Measurements from ENCODE around the gene CGRRF1.

CGRRF1 gene

DNA sequence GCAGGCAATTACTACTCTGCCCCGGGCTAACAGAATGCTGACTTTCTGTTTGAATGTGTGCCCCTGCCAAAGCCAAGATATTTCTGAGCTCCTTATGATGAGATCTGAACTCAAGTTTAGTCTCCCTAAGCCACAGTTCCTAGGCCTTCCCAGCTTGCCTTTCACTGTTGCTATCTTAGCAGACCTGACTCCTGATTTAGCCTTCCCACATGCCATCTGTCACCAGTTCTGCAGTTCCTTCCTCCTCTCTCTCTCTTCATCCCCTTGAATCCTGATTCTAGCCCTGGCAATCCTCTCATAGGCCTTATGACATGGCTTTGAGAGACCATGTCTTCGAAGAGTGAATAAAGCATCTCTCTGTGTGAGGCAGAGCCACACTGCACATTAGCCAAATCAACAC is 44.7 kb downstream of the CGRRF1 start:
- Histone ChIP-seq H3K9me3 (ENCODE audit: control insufficient read depth, insufficient read depth, low read length) (no peaks in the 10 kb centered on the region), H3F3A (ENCODE audit: control insufficient read depth, insufficient read depth) (no peaks in the 10 kb centered on the region), H3K27me3 (ENCODE audit: control insufficient read depth, low read length) (no peaks in the 10 kb centered on the region), H3K36me3 (ENCODE audit: control insufficient read depth, low read length) (no peaks in the 10 kb centered on the region), H3K4me2 (ENCODE audit: low read length) (no peak overlapping the region), H3K4me1 (ENCODE audit: control insufficient read depth, low read length) (peaks cover 12% of the 10 kb centered on the region), H4K20me1 (ENCODE audit: control insufficient read depth, insufficient read depth, low read depth, low read length) (no peaks in the 10 kb centered on the region), H3K27ac (ENCODE audit: low read depth, low read length) (no peak overlapping the region), H3K79me2 (ENCODE audit: control insufficient read depth, low read length) (no peaks in the 10 kb centered on the region), H3K4me3 (ENCODE audit: low read length) (no peak overlapping the region), H3K9me2 (replicated peaks; ENCODE audit: control insufficient read depth, low read length) (no peaks in the 10 kb centered on the region)
- no peak for TF ChIP-seq CTCF (IDR thresholded peaks at IDR 0.05; ENCODE audit: low read depth, low read length, poor library complexity, severe bottlenecking)
- no peak for TF ChIP-seq EZH2phosphoT487 (IDR thresholded peaks at IDR 0.05; ENCODE audit: borderline replicate concordance, low read length)

GRCh38 chr14:54555651-54556050 is 45.9 kb downstream of the CGRRF1 start:
- H4K20me1 ChIP-seq (ENCODE audit: control insufficient read depth, insufficient read depth, low read depth, low read length) = no peaks in the 10 kb centered on the region
- H3K36me3 ChIP-seq (ENCODE audit: control insufficient read depth, low read length) = no peaks in the 10 kb centered on the region
- H3K79me2 ChIP-seq (ENCODE audit: control insufficient read depth, low read length) = no peaks in the 10 kb centered on the region
- peaks cover 5% of the 10 kb centered on the region for H3K4me1 ChIP-seq (ENCODE audit: control insufficient read depth, low read length)
- no peak overlapping the region for H3K4me2 ChIP-seq (ENCODE audit: low read length)
- H3F3A ChIP-seq (ENCODE audit: control insufficient read depth, insufficient read depth) = no peaks in the 10 kb centered on the region
- no peaks in the 10 kb centered on the region for H3K9me3 ChIP-seq (ENCODE audit: control insufficient read depth, insufficient read depth, low read length)
- H3K27me3 ChIP-seq (ENCODE audit: control insufficient read depth, low read length) = no peaks in the 10 kb centered on the region
- TF ChIP-seq EZH2phosphoT487 (IDR thresholded peaks at IDR 0.05; ENCODE audit: borderline replicate concordance, low read length) (no peak), CTCF (IDR thresholded peaks at IDR 0.05; ENCODE audit: low read depth, low read length, poor library complexity, severe bottlenecking) (no peak)
- no peaks in the 10 kb centered on the region for H3K9me2 ChIP-seq (replicated peaks; ENCODE audit: control insufficient read depth, low read length)
- H3K4me3 ChIP-seq (ENCODE audit: low read length) = no peak overlapping the region
- H3K27ac ChIP-seq (ENCODE audit: low read depth, low read length) = no peak overlapping the region

GRCh38 chr14:54556535-54556934 is 46.8 kb downstream of the CGRRF1 start:
- no peaks in the 10 kb centered on the region for H3K9me2 ChIP-seq (replicated peaks; ENCODE audit: control insufficient read depth, low read length)
- no peak overlapping the region for H3K4me2 ChIP-seq (ENCODE audit: low read length)
- no peaks in the 10 kb centered on the region for H3F3A ChIP-seq (ENCODE audit: control insufficient read depth, insufficient read depth)
- no peak overlapping the region for H3K27ac ChIP-seq (ENCODE audit: low read depth, low read length)
- no peaks in the 10 kb centered on the region for H3K9me3 ChIP-seq (ENCODE audit: control insufficient read depth, insufficient read depth, low read length)
- no peaks in the 10 kb centered on the region for H3K79me2 ChIP-seq (ENCODE audit: control insufficient read depth, low read length)
- no peak overlapping the region for H3K4me3 ChIP-seq (ENCODE audit: low read length)
- H3K36me3 ChIP-seq (ENCODE audit: control insufficient read depth, low read length) = no peaks in the 10 kb centered on the region
- H3K4me1 ChIP-seq (ENCODE audit: control insufficient read depth, low read length) = no peaks in the 10 kb centered on the region
- TF ChIP-seq CTCF (IDR thresholded peaks at IDR 0.05; ENCODE audit: low read depth, low read length, poor library complexity, severe bottlenecking) (no peak), EZH2phosphoT487 (IDR thresholded peaks at IDR 0.05; ENCODE audit: borderline replicate concordance, low read length) (no peak)
- H4K20me1 ChIP-seq (ENCODE audit: control insufficient read depth, insufficient read depth, low read depth, low read length) = no peaks in the 10 kb centered on the region
- H3K27me3 ChIP-seq (ENCODE audit: control insufficient read depth, low read length) = no peaks in the 10 kb centered on the region

DNA sequence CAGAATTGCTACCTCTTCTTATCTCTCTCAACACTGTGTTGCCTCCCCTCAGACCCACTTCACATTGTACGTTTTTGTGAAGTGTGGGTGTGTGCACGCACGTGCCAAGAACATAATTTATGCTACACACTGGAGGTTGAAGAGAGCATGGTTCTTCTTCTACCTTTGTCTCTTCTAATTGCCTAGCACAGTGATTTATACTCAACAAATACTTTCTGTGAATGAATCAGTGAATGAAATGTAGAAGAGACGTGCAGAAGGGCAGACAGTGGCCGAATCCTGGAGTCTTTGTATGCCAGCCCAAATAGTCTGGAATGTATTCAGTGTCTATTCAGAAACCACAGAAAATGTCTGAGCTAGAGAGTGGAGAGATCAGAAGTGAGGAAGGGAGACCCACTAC is 52.6 kb downstream of the CGRRF1 start:
- no peak overlapping the region for H3K4me2 ChIP-seq (ENCODE audit: low read length)
- H3K4me1 ChIP-seq (ENCODE audit: control insufficient read depth, low read length) = peaks cover 21% of the 10 kb centered on the region
- H3K4me3 ChIP-seq (ENCODE audit: low read length) = no peak overlapping the region
- H4K20me1 ChIP-seq (ENCODE audit: control insufficient read depth, insufficient read depth, low read depth, low read length) = peaks cover 3% of the 10 kb centered on the region; the same call in 1 of the 2 replicates
- H3K27me3 ChIP-seq (ENCODE audit: control insufficient read depth, low read length) = peaks cover 34% of the 10 kb centered on the region
- H3F3A ChIP-seq (ENCODE audit: control insufficient read depth, insufficient read depth) = peaks cover 9% of the 10 kb centered on the region
- H3K27ac ChIP-seq (ENCODE audit: low read depth, low read length) = no peak overlapping the region
- no peaks in the 10 kb centered on the region for H3K9me3 ChIP-seq (ENCODE audit: control insufficient read depth, insufficient read depth, low read length)
- no peaks in the 10 kb centered on the region for H3K36me3 ChIP-seq (ENCODE audit: control insufficient read depth, low read length)
- no peaks in the 10 kb centered on the region for H3K79me2 ChIP-seq (ENCODE audit: control insufficient read depth, low read length)
- H3K9me2 ChIP-seq (replicated peaks; ENCODE audit: control insufficient read depth, low read length) = no peaks in the 10 kb centered on the region
- TF ChIP-seq EZH2phosphoT487 (IDR thresholded peaks at IDR 0.05; ENCODE audit: borderline replicate concordance, low read length) (no peak), CTCF (IDR thresholded peaks at IDR 0.05; ENCODE audit: low read depth, low read length, poor library complexity, severe bottlenecking) (no peak)
